GM06990 (cell line): ENCODE data around the gene RIC3.

Experiments
- DNase-seq: peaks from one replicate; pipeline ENCODE4 v3.0.0-alpha.2; 2011; ENCODE audit not compliant: insufficient read length; ENCODE audit errors: extremely low read depth
- H3K27me3 ChIP-seq: replicated peaks from 2 replicates; pipeline ENCODE4 v1.6.0; 2011; ENCODE audit warnings: low read length; ENCODE audit not compliant: control insufficient read depth, insufficient read depth
- H3K36me3 ChIP-seq: 2 replicates; pipeline ENCODE4 v1.5.1; 2011; ENCODE audit warnings: low read length; ENCODE audit not compliant: control insufficient read depth, insufficient read depth
- H3K4me3 ChIP-seq: replicated peaks from 2 replicates; pipeline ENCODE4 v1.5.1; 2011; ENCODE audit warnings: low read depth, mild to moderate bottlenecking, control low read depth, low read length
- TF ChIP-seq, protein P1 (sequence below): IDR thresholded peaks from 2 replicates; pipeline ENCODE4 v1.5.1; 2011; ENCODE audit warnings: low read length, control low read depth, mild to moderate bottlenecking, inconsistent platforms; ENCODE audit not compliant: insufficient read depth, poor library complexity, severe bottlenecking

Gene RIC3

DNA sequence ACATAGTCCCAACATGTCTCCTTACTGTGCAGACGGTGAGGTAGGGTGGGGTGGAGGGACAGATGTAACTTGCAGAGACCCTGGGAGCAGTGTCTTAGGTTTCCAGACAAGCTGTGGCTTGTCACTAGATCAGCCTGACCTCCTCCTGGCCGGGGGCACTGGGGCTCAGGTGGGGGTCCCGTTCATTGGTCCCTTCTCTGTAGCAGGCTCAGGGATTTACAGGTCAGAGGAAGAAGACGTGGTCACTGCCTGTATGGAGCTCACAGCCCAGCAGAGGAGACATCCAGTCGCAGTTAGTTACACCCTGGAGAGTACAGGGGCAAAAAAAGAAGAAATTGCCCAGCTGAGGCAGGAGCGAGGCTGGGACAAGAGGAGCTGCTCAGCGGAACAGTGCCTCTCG, 109.8 kb downstream of the RIC3 start:
- no peak for DNase-seq
- Histone ChIP-seq H3K4me3 (no peak overlapping the region), H3K27me3 (no peaks in the 10 kb centered on the region), H3K36me3 (no peaks in the 10 kb centered on the region)
- TF ChIP-seq, protein P1, sequence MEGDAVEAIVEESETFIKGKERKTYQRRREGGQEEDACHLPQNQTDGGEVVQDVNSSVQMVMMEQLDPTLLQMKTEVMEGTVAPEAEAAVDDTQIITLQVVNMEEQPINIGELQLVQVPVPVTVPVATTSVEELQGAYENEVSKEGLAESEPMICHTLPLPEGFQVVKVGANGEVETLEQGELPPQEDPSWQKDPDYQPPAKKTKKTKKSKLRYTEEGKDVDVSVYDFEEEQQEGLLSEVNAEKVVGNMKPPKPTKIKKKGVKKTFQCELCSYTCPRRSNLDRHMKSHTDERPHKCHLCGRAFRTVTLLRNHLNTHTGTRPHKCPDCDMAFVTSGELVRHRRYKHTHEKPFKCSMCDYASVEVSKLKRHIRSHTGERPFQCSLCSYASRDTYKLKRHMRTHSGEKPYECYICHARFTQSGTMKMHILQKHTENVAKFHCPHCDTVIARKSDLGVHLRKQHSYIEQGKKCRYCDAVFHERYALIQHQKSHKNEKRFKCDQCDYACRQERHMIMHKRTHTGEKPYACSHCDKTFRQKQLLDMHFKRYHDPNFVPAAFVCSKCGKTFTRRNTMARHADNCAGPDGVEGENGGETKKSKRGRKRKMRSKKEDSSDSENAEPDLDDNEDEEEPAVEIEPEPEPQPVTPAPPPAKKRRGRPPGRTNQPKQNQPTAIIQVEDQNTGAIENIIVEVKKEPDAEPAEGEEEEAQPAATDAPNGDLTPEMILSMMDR = no peak

DNA sequence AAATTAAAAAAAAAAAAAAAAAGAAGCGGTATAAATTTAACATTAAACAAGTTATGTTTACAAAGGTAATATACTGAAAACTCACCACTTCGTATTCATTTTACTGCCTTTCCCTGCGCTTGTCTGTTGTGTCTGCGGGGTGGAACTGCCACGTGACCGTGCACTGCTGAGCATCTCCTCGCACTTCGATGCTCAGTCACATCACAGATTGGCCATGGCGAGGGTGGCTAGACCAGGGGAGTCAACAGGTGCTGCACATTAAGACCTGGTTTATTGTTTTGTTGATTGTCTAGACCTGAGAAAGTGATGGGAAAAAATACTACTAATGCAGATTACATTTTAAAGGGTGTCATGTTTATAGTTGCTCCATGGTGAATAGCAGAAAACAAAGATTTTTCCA, 110.6 kb downstream of the RIC3 start:
- no peak overlapping the region for H3K4me3 ChIP-seq
- TF ChIP-seq, protein P1 = no peak
- H3K36me3 ChIP-seq = no peaks in the 10 kb centered on the region
- DNase-seq = no peak
- H3K27me3 ChIP-seq = no peaks in the 10 kb centered on the region

DNA sequence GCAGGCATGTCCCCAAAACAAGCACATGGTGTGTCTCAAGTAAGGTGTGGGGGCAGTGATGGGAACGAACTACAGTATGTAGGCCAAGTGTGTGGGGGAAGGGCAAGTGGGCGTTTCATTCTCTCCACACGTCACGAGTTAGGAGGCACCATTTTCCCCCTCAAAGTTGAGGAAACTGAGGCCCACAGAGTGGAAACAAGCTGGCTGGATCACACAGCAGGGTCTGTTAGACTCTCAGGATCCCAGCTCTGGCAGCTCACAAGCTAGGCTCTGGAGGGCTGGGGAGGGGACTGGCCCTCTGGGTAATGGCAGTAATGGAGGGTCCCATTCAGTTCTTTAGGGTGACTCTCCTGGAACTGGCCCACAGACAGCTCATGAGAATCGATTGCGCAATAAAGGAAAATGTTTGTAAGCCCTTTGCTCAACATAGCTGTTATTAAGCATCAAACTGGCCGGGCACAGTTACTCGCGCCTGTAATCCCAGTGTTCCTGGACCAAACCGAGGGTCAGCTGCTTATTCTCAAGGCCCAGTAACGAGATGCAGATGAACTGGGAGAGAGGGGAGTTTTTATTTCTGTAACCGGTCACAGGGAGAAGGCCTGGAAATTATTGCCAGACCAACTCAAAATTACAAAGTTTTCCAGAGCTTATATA, 111.9 kb downstream of the RIC3 start:
- no peak for DNase-seq
- TF ChIP-seq, protein P1 = no peak

More for the DNA sequence above, 111.9 kb downstream of the RIC3 start:
- Histone ChIP-seq H3K36me3 (no peaks in the 10 kb centered on the region), H3K27me3 (no peaks in the 10 kb centered on the region), H3K4me3 (no peak overlapping the region)
